K562 (cell line): ENCODE measurements around the gene SERGEF. TPM values are rescaled to one million over a fixed set of nuclear protein-coding genes. Genes with fewer than 3 reads are reported as not detected.

ENCODE experiments used
- CCNT2 ChIP-seq: IDR thresholded peaks from 2 replicates; pipeline ENCODE4 v1.6.1; 2011; ENCODE audit warnings: borderline replicate concordance, low read depth, mild to moderate bottlenecking, moderate library complexity, mixed read lengths, low read length; ENCODE audit not compliant: insufficient read length; ENCODE audit errors: extremely low read depth
- ETV5 ChIP-seq: sonication (generic); formaldehyde crosslinking; IDR thresholded peaks from 2 replicates; pipeline ENCODE4 v1.4.0; 2020; ENCODE audit warnings: low read depth, mild to moderate bottlenecking, missing genetic modification reagents
- KLF1 ChIP-seq: fragments of 450-650 bp; IDR thresholded peaks from 2 replicates; pipeline ENCODE4 v1.6.1; 2016; ENCODE audit warnings: missing genetic modification characterization, missing compliant biosample characterization
- MAFK ChIP-seq: IDR thresholded peaks from 2 replicates; pipeline ENCODE4 v1.6.1; 2011; ENCODE audit warnings: low read length, improper control_type of control experiment
- MAZ ChIP-seq, 2 experiments: fragments of 450-650 bp in 1 of 2; sonication (generic) in 1 of 2; formaldehyde crosslinking; IDR thresholded peaks in 1 of 2; conservative IDR thresholded peaks in 1 of 2; 2 replicates each; pipeline versions ENCODE4 v1.4.0 to v1.5.0; 2020; ENCODE audit warnings: mild to moderate bottlenecking in 1 of 2, missing genetic modification reagents in 1 of 2
- NFXL1 ChIP-seq: fragments of 450-650 bp; formaldehyde crosslinking; IDR thresholded peaks from 2 replicates; pipeline ENCODE4 v1.4.0; 2021; ENCODE audit warnings: mild to moderate bottlenecking
- SMAD4 ChIP-seq: fragments of 250-450 bp; sonication (Bioruptor Pico); conservative IDR thresholded peaks from 2 replicates; pipeline ENCODE4 v1.8.0; 2021; ENCODE audit warnings: inconsistent platforms, mild to moderate bottlenecking, moderate library complexity
- TBL1XR1 ChIP-seq, 2 experiments: IDR thresholded peaks; 2 replicates each; pipeline ENCODE4 v1.6.1; 2012; ENCODE audit warnings: improper control_type of control experiment in 2 of 2, low read length in 2 of 2, mild to moderate bottlenecking in 1 of 2
- ZFX ChIP-seq: sonication (generic); formaldehyde crosslinking; IDR thresholded peaks from 2 replicates; pipeline ENCODE4 v1.8.0; 2022; ENCODE audit warnings: mild to moderate bottlenecking, missing genetic modification reagents, moderate library complexity
- ZNF431 ChIP-seq: sonication (generic); formaldehyde crosslinking; IDR thresholded peaks from 2 replicates; pipeline ENCODE4 v1.8.0; 2022; ENCODE audit warnings: mild to moderate bottlenecking, missing genetic modification reagents
- polyA plus RNA-seq, 8 experiments: library from polyadenylated mRNA; depleted of rRNA in 4 of 8; stranded (reverse) in 5 of 8; unstranded in 3 of 8; fragments of >200 nt; fragmentation: Nextera tagmentation in 2 of 8; fragmentation: Illumina TruSeq in 1 of 8; extraction: Ambion mirVana in 2 of 8; extraction: Trizol in 1 of 8; gene quantifications; 2 replicates each; pipeline versions ENCODE4 v1.2.1 to v1.2.3, GENCODE V29; 2011 to 2014; ENCODE audit warnings: inconsistent platforms in 1 of 8, missing spikeins in 1 of 8
- total RNA-seq, 7 experiments: library from RNA; depleted of rRNA in 6 of 7; stranded (reverse); fragments of >200 nt in 6 of 7; fragmentation: Illumina TruSeq in 2 of 7; extraction: Trizol in 2 of 7; gene quantifications; 2 replicates each; pipeline versions ENCODE4 v1.2.1 to v1.2.3, GENCODE V29; 2011 to 2021; ENCODE audit warnings: low replicate concordance in 1 of 7
- TF ChIP-seq, protein P1 (sequence below): fragments of 250-450 bp; sonication (Bioruptor Pico); IDR thresholded peaks from 2 replicates; pipeline ENCODE4 v1.4.0; 2020; ENCODE audit warnings: mild to moderate bottlenecking
- TF ChIP-seq, protein P2 (sequence below), 2 experiments: IDR thresholded peaks; 2 replicates each; pipeline ENCODE4 v1.6.1; 2011; ENCODE audit warnings: borderline replicate concordance in 1 of 2, control low read depth in 1 of 2, low read depth in 1 of 2, low read length in 1 of 2, mild to moderate bottlenecking in 1 of 2, mixed read lengths in 1 of 2, moderate library complexity in 1 of 2; ENCODE audit not compliant: insufficient read depth in 1 of 2, insufficient read length in 1 of 2, poor library complexity in 1 of 2, severe bottlenecking in 1 of 2; ENCODE audit errors: extremely low read depth in 1 of 2
- TF ChIP-seq, protein P3 (sequence below): fragments of 250-450 bp; sonication (Bioruptor Pico); IDR thresholded peaks from 2 replicates; pipeline ENCODE4 v1.8.0; 2022; ENCODE audit warnings: moderate library complexity, mild to moderate bottlenecking, inconsistent platforms
- TF ChIP-seq, protein P4 (sequence below): fragments of 250-450 bp; sonication (Bioruptor Pico); IDR thresholded peaks from 2 replicates; pipeline ENCODE4 v1.5.1; 2021; ENCODE audit warnings: mild to moderate bottlenecking
- TF ChIP-seq, protein P5 (sequence below): fragments of 450-650 bp; IDR thresholded peaks from 2 replicates; pipeline ENCODE4 v1.6.1; 2016; ENCODE audit warnings: antibody characterized with exemption
- TF ChIP-seq, protein P6 (sequence below): fragments of 450-650 bp; IDR thresholded peaks from 2 replicates; pipeline ENCODE4 v1.6.1; 2014; ENCODE audit warnings: low read depth, mild to moderate bottlenecking, moderate library complexity, borderline replicate concordance

The SERGEF gene
- total and polyA plus RNA-seq, 9 of the 15 experiments (the other 6 are each of a cell fraction or from before 2014, with no cell fraction given): 10.2 to 28.0 (median 19.9) TPM

DNA sequence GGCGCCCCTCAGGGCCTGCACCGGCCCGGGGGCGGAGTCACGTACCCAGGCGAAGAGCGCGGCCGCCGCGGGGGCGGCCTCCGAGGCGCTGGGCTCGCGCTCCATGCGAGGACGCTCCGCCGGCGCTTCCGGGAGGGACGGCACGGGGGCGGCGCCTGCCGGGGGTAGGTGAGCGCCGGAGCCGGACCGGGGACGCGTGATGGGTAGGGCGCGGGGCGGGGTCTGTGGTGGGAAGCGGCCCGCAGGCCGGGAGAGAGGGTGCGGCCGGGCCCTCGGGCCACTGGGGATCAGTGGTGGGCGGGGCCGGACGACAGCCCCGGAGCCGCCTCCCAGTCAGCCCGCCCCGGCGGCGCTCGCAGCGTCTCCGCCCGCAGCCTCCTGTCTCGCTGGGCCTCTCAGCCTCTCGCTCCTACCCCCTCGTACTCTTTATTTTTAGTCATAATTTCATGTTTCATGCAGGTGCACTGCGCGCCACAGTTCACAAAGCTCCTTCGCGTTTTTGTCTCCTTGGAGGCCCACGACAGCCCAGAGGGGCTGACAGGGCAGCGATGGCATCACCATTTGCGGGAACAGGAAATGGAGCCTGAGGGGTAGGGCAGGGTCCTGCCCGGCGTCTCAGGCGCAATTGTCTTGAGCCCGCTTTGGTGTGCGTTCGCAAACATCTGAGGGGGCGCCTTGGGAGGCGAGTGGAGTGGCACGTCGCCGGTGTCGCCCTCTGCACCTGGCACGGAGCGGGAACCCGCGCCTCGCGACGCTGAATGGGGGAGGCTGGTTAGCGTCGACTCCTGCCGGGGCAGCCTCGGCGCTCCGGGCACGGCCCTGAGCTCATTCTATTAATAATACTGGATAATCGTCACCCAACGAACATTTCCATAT lies at the start of gene SERGEF (continued):
- TF ChIP-seq, protein P1, sequence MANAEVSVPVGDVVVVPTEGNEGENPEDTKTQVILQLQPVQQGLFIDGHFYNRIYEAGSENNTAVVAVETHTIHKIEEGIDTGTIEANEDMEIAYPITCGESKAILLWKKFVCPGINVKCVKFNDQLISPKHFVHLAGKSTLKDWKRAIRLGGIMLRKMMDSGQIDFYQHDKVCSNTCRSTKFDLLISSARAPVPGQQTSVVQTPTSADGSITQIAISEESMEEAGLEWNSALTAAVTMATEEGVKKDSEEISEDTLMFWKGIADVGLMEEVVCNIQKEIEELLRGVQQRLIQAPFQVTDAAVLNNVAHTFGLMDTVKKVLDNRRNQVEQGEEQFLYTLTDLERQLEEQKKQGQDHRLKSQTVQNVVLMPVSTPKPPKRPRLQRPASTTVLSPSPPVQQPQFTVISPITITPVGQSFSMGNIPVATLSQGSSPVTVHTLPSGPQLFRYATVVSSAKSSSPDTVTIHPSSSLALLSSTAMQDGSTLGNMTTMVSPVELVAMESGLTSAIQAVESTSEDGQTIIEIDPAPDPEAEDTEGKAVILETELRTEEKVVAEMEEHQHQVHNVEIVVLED (CRISPR knock-in tag): peak; percentile 78
- TF ChIP-seq SMAD4 (CRISPR knock-in tag) (peak; percentile 82; the same call in 1 of the 2 replicates), KLF1 (tag) (peak; percentile 77; the same call in 1 of the 2 replicates), MAFK (no peak), CCNT2 (peak; percentile 80), ETV5 (CRISPR knock-in tag) (peak; percentile 86), TBL1XR1 (IDR thresholded peaks at IDR 0.05; ENCODE audit: low read length in 2 of 2) (no peak), ZFX (peak; percentile 82), NFXL1 (CRISPR knock-in tag) (no peak), ZNF431 (CRISPR knock-in tag) (no peak), MAZ (CRISPR knock-in tag; conservative IDR thresholded peaks at IDR 0.05 in 1 of 2, IDR thresholded peaks at IDR 0.05 in 1 of 2) (peak; percentile 73 to 81)
- TF ChIP-seq, protein P2, sequence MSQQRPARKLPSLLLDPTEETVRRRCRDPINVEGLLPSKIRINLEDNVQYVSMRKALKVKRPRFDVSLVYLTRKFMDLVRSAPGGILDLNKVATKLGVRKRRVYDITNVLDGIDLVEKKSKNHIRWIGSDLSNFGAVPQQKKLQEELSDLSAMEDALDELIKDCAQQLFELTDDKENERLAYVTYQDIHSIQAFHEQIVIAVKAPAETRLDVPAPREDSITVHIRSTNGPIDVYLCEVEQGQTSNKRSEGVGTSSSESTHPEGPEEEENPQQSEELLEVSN (IDR thresholded peaks at IDR 0.05; ENCODE audit: borderline replicate concordance in 1 of 2, extremely low read depth in 1 of 2, insufficient read depth in 1 of 2, insufficient read length in 1 of 2, low read depth in 1 of 2, low read length in 1 of 2, poor library complexity in 1 of 2, severe bottlenecking in 1 of 2): peak; percentile 55 to 84
- TF ChIP-seq, protein P3, sequence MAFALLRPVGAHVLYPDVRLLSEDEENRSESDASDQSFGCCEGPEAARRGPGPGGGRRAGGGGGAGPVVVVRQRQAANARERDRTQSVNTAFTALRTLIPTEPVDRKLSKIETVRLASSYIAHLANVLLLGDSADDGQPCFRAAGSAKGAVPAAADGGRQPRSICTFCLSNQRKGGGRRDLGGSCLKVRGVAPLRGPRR (CRISPR knock-in tag): 0 out of 2 replicates have a peak, but pooled peaks have one; percentile 20
- TF ChIP-seq, protein P4, sequence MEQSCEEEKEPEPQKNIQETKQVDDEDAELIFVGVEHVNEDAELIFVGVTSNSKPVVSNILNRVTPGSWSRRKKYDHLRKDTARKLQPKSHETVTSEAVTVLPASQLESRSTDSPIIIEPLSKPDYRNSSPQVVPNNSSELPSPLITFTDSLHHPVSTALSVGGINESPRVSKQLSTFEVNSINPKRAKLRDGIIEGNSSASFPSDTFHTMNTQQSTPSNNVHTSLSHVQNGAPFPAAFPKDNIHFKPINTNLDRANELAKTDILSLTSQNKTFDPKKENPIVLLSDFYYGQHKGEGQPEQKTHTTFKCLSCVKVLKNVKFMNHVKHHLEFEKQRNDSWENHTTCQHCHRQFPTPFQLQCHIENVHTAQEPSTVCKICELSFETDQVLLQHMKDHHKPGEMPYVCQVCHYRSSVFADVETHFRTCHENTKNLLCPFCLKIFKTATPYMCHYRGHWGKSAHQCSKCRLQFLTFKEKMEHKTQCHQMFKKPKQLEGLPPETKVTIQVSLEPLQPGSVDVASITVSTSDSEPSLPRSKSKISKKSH (CRISPR knock-in tag): no peak
- TF ChIP-seq, protein P5, sequence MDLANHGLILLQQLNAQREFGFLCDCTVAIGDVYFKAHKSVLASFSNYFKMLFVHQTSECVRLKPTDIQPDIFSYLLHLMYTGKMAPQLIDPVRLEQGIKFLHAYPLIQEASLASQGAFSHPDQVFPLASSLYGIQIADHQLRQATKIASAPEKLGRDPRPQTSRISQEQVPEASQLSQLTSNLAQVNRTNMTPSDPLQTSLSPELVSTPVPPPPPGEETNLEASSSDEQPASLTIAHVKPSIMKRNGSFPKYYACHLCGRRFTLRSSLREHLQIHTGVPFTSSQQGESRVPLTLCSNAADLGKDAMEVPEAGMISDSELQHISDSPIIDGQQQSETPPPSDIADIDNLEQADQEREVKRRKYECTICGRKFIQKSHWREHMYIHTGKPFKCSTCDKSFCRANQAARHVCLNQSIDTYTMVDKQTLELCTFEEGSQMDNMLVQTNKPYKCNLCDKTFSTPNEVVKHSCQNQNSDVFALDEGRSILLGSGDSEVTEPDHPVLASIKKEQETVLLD: no peak
- TF ChIP-seq, protein P6, sequence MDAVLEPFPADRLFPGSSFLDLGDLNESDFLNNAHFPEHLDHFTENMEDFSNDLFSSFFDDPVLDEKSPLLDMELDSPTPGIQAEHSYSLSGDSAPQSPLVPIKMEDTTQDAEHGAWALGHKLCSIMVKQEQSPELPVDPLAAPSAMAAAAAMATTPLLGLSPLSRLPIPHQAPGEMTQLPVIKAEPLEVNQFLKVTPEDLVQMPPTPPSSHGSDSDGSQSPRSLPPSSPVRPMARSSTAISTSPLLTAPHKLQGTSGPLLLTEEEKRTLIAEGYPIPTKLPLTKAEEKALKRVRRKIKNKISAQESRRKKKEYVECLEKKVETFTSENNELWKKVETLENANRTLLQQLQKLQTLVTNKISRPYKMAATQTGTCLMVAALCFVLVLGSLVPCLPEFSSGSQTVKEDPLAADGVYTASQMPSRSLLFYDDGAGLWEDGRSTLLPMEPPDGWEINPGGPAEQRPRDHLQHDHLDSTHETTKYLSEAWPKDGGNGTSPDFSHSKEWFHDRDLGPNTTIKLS: peak; percentile 29; the same call in 1 of the 2 replicates
